ENCODE results near the gene PLEKHN1.
"Not testable (repeated sequence)": the region's sequence is repeated elsewhere in the genome, so short reads cannot be mapped to it uniquely, and the experiment has no call there.

The PLEKHN1 gene

GRCh38 chr1:997713-997992 is 31.4 kb downstream of the PLEKHN1 start:
- DNase-seq: no peak

DNA sequence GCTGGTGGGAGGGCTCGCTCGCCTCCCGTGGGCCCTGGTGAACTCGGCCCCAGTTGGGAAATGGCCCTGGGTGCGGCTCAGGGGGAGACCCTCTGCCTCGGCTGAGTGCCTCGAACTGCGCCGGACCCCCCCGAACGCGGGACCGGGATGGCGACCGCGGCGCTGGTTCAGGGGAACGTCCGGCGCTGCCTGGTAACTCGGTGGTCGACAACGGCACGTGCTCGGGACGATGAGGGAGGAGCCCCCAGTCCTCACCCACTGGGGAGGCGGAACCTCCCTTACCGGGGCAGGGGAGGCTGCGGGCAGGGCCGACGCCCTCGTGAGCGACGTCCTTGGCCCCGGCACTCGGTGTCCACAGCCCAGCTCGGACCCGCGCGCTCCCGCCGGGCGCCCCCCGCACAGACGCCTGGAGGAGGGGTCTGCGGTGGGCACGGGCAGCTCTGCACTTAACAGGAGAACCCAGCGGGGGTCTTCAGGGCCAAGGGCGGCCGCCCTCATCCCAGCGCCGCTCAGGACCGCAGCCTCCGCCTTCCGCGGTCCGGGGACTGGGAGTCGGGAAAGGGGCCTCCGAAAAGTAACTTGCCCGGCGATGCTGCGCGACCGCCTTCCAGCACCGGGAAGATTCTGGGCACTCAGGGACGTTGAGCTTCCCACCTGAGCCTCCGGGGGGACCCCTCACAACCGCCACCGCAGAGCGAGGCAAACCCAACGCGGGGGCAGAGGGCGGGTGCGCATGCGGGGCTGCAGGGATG is 31.9 kb downstream of the PLEKHN1 start:
- no peak for DNase-seq

DNA sequence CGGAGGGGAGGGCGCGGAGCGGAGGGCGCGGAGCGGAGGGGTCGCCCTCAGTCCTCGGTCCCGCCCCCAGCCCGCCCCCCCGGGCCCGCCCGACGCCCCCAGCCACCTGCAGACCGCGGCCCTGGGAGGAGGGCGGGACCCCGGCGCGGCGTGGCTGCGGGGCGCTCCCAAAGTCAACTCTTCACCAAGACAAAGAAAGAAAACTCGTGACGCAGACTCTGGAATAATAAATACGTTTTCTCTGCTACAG is 32.4 kb downstream of the PLEKHN1 start:
- DNase-seq: no peak

DNA sequence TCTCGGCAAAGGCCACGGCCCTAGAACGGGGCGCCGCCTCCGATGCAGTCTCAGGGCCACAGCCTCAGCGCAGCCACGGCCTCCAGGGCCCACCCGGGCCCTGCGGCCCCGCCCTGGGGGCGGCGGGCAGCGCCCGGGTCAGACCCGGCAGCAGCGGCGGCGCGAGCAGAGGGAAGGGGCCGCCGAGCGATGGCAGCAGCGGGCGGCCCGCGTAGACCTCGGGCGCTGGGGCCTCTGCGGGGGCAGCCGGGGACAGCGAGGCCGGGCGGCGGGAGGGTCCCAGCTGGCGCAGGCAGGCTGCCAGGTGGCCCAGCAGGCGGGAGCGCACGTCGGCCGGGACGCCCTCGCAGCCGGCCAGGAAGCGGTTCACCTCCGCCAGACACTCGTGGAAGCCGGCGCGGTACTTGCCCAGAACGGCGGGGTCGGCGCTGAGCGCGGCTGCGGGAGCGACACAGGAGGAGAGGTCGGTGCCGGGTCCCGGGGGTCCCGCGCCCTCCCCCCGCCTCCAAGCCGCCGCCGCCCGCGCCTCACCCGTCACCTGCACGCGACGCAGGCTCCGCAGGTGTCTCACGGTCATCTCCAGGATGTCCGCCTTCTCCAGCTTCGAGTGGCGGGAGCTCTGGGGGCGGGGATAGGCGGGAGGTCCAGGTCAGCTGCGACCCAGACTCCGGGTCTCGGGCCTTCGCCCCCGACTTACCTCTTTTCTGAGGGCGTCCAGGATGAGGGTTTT is 32.9 kb downstream of the PLEKHN1 start:
- no peak for DNase-seq

DNA sequence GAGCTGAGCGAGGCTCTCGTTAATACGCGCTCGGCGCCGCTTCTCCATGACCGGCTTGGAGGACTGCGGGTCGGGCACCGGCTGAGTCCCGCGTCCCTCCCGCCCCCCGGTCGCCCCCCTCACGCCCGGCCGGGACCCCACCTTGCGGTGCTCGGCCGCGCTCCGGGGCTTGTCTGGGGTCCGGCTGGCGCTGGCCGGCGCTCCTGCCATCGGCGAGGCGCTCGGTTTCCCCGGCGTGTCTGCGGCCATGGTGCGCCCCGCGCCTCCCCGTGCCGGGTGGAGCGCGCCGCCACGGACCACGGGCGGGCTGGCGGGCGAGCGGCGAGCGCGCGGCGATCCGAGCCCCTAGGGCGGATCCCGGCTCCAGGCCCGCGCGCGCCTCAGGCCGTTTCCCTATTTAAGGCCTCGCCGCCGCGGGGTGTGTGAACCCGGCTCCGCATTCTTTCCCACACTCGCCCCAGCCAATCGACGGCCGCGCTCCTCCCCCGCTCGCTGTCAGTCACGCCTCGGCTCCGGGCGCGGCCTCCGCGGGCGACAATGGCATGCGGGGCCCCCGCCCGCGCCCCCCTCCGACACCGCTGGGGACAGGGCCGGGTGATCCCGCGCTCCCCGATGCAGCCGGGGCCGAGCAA is 33.6 kb downstream of the PLEKHN1 start, which contains the start of gene HES4:
TSS of gene HES4 (minus strand) at position 373 of the 632 bp plus-strand sequence. CDS start at position 249, 124 bp downstream.
- no peak for DNase-seq

GRCh38 chr1:1000357-1001056 is 34.2 kb downstream of the PLEKHN1 start:
- DNase-seq: no peak

GRCh38 chr1:1001057-1001783 is 34.9 kb downstream of the PLEKHN1 start:
- DNase-seq: no peak

DNA sequence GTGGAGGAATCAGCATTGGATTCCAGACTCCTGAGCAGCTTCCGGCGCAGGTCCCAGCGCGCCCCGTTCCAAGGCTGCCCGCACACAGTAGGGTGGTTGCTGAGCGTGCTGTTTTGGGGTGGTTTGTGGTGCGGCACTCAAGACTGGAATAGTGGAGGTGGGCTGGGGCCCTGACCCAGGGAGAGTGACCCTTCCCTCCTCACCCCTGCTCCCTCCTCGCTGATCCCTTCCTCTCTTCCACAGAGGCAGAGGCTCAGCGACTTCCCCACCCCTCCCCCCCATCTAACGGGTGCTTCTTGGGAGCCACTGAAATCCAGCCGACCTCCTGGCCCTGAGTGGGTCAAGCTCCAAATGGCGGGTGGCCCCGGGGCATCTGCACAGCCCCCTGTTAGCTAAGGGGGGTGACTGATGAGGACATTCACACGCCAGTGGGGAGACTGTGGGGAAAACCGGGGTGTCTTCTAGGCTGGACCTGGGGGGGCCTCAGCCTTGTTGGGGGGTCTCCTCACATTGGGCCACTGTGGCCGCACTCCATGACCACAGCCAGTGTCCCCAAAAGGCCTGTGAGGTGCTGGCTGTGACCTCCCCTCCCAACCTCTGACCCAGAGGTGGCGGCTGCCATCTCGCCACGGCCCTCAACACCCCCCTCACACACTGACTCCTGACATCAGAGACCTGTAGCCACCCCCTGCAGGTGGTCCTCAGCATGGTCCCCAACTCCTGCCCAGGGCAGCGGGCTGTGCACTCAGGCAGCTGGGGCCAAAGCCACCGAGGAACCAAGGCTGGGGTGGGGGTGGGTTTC is 37.5 kb downstream of the PLEKHN1 start:
- DNase-seq: no peak

DNA sequence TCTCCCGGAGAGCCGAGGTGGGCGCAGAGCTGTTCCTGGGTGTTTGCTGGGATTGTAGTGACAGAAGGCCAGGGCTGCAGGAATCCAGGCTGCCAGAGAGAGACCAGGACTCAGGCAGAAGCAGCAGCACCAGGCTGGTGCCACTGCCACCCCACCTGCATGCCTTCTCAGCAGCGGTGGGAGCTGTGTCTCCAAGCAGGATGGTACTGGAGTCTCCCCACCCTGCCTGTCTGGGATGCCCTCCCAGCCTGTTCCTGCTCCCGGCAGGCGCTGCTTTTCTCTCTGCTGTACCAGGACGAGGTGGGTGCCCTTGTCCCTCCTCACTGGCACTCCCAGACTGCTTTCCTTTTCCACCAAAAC is 38.1 kb downstream of the PLEKHN1 start:
- DNase-seq: no peak

DNA sequence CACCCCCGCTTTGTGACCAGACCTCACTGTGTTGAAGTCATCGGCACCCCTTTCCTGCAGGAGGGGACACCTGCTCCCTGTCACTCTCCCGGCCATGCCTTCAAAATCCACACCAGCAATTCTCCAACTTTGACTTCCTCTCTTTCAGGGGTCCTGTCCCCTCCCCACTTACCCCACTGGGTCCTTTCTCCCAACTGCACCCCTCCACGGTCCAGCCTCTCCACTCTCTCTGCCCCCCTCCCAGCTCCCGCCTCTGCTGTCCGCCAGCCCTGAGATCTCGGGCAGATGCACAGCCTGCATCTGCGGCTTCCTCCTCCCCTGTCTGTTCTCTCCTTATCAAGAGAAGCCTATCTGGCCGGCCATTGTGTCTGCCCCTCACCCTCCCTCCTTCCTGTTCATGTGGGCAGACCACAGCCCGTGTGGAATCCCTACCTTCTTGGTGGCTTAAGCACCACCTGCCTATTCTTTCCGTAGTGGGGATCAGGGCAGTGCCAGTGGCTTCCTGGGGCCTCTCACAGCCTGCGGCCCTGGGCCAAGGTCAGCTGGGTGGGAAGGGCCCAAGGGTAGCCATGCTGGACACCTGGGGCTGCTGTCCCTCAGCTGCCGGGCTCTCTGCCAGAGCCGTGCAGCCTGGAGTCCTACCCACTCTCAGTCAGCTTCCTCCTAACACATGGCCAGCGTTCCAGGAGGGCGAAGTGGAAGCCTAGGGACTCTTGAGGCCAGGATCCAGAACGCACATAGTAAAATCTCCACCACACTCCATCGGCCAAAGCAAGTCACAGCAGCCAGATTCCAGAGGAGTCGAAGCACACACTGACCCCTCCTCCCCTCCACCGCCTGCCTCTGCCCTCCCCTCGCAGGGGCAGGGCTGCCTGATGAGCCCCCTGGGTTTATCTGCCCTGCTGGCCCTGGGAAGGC is 38.8 kb downstream of the PLEKHN1 start:
- no peak for DNase-seq

- DNase-seq: no peak
These were observed 39.6 kb downstream of the PLEKHN1 start for GRCh38 chr1:1005774-1006304.

- no peak for DNase-seq
These were observed 40.2 kb downstream of the PLEKHN1 start for GRCh38 chr1:1006305-1007159.

- not testable (repeated sequence) for DNase-seq
These were observed 43.8 kb downstream of the PLEKHN1 start for GRCh38 chr1:1010131-1010530.

DNA sequence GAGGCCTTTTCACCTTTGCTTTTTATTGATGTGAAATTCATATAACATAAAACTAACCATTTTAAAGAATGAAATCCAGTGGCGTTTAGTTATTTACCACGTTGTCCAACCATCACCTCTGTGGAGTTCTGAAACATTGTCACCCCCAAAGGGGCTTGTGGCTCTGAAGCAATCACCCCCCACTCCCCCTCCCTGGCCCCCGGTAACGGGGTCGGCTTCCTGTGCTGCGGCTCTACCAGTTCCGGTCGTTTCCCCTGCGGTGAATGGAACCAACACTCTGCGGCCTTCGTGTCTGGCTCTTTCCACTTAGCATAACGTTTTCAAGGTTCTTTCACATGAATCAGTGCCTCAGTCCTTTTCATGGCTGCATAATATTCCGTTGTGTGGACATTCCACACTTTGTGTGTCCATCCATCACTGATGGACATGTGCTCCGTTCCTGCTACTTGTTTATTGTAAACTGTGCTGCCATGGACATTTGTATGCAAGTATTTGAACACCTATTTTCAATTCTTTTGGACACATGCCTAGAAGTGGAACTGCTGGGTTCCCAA is 45.2 kb downstream of the PLEKHN1 start:
- DNase-seq: no peak

DNA sequence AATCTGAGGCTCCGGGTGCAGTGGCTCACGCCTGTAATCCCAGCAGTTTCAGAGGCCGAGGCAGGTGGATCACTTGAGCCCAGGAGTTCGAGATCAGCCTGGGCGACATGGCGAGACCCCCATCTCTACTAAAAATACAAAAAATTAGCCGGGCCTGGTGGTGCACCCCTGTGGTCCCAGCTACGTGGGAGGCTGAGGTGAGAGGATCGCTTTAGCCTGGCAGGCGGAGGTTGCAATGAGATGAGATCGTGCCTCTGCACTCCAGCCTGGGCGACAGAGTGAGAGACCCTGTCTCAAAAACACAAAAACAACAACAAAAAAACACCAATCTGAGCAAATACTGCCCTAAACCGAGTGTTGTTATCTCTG is 46.4 kb downstream of the PLEKHN1 start:
- not testable (repeated sequence) for DNase-seq

DNA sequence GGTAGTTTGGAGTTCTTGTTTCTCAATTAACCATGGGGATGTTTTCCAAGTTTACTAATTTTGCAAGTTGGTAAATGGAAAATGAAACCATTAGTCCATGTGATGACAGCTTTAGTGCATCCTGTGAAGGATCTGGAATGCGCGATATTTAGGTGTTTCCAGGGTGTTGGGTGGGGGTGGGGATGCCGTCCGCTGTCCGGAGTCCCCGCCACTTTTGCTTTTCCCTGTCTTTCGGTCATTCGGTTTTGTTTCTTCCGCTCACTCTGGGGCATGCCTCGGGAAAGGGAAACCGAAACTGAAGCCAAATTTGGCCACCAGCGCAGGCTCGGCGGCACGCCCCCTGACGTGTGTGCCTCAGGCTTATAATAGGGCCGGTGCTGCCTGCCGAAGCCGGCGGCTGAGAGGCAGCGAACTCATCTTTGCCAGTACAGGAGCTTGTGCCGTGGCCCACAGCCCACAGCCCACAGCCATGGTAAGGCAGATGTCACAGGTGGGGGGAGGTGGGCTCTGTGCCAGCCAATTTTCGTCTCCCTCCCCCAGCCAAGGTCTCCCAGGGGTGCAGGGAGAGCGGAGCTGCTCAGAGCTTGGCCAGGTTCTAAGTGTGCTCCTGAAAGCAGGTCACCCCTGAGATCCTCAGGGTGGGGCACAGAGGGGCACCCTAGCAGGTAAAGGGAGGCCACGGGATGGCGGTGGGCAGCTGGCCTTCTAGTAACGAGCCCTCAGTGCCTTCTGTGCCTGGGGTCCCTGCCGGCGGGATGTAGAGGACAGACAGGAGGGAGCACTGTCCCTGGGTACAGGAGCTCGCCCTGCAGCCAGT is 47.0 kb downstream of the PLEKHN1 start, which contains the start of gene ISG15:
TSS of gene ISG15 (plus strand) at position 393 of the 817 bp plus-strand sequence. CDS start at position 470, 77 bp downstream.
- peak; percentile 67 for DNase-seq

DNA sequence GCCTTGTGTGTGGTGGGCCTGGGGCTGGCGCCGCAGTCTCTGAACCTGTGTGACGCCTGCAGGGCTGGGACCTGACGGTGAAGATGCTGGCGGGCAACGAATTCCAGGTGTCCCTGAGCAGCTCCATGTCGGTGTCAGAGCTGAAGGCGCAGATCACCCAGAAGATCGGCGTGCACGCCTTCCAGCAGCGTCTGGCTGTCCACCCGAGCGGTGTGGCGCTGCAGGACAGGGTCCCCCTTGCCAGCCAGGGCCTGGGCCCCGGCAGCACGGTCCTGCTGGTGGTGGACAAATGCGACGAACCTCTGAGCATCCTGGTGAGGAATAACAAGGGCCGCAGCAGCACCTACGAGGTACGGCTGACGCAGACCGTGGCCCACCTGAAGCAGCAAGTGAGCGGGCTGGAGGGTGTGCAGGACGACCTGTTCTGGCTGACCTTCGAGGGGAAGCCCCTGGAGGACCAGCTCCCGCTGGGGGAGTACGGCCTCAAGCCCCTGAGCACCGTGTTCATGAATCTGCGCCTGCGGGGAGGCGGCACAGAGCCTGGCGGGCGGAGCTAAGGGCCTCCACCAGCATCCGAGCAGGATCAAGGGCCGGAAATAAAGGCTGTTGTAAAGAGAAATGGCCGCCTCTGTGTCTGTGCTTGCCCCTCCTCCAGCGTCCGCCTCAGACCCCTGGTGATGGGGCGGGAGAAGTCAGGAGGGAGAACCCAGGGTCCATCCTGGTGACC is 47.8 kb downstream of the PLEKHN1 start:
- no peak for DNase-seq

Measured in GOT3 (cell line).